IMR-90 (cell line): ENCODE measurements around the gene VPS13C. TPM values are rescaled to one million over a fixed set of nuclear protein-coding genes. Genes with fewer than 3 reads are reported as not detected.

Experiments used
- ATAC-seq: fragments of 200-7000 bp; cut with Tn5 transposase; 2 replicates; pipeline ENCODE4 v1.9.1; 2020; ENCODE audit warnings: low read depth, mild to moderate bottlenecking, moderate library complexity
- BruUV-seq: library from RNA; stranded (reverse); fragments of 400-500 nt; replicated peaks from 2 replicates; lab custom pipeline; 2021; lab: Mats Ljungman, UMichigan
- CTCF ChIA-PET: fragments of 300-600 bp; formaldehyde crosslinking; extraction: SDS; loops from one replicate; lab custom pipeline; 2021; ENCODE audit warnings: antibody characterized with exemption; lab: Yijun Ruan, JAX
- POLR2A ChIA-PET: fragments of 300-600 bp; sonication (Branson Sonifier 250); formaldehyde crosslinking; loops from one replicate; lab custom pipeline; 2022; ENCODE audit warnings: antibody characterized with exemption; ENCODE audit not compliant: unreplicated experiment; lab: Charles Lee
- DNase-seq: peaks from one replicate; pipeline ENCODE4 v3.0.0; 2013
- H2AFZ ChIP-seq: replicated peaks from 2 replicates; pipeline ENCODE3; 2013; ENCODE audit warnings: low read length, mild to moderate bottlenecking; ENCODE audit not compliant: poor library complexity
- H2AK5ac ChIP-seq: 2 replicates; pipeline ENCODE4 v1.6.1; 2013; ENCODE audit warnings: low read depth, low read length, inconsistent platforms
- H2AK9ac ChIP-seq: replicated peaks from 2 replicates; pipeline ENCODE3; 2013; ENCODE audit warnings: mild to moderate bottlenecking, low read depth, low read length, moderate library complexity; ENCODE audit not compliant: poor library complexity
- H2BK120ac ChIP-seq: 2 replicates; pipeline ENCODE4 v1.6.1; 2013; ENCODE audit warnings: low read depth, low read length, inconsistent platforms
- H2BK15ac ChIP-seq: 3 replicates; pipeline ENCODE4 v1.6.1; 2013; ENCODE audit warnings: low read depth, low read length, inconsistent platforms
- H2BK20ac ChIP-seq: 2 replicates; pipeline ENCODE4 v1.6.1; 2013; ENCODE audit warnings: low read depth, mild to moderate bottlenecking, inconsistent platforms, low read length, moderate library complexity
- H2BK5ac ChIP-seq: 2 replicates; pipeline ENCODE4 v1.6.1; 2013; ENCODE audit warnings: mild to moderate bottlenecking, low read depth, low read length, inconsistent platforms; ENCODE audit not compliant: poor library complexity, severe bottlenecking
- H3K14ac ChIP-seq: replicated peaks from 2 replicates; pipeline ENCODE4 v1.6.1; 2013; ENCODE audit warnings: low read depth, low read length, inconsistent platforms
- H3K18ac ChIP-seq: 2 replicates; pipeline ENCODE4 v1.6.1; 2013; ENCODE audit warnings: low read depth, low read length, control low read depth
- H3K23ac ChIP-seq: 2 replicates; pipeline ENCODE4 v1.6.1; 2013; ENCODE audit warnings: low read depth, low read length, inconsistent platforms
- H3K27ac ChIP-seq: 2 replicates; pipeline ENCODE4 v1.5.1; 2013; ENCODE audit warnings: mild to moderate bottlenecking, control low read depth, low read length; ENCODE audit not compliant: insufficient read depth
- H3K27me3 ChIP-seq: 2 replicates; pipeline ENCODE4 v1.6.1; 2013; ENCODE audit warnings: low read length; ENCODE audit not compliant: control insufficient read depth, insufficient read depth
- H3K36me3 ChIP-seq: 2 replicates; pipeline ENCODE4 v1.6.1; 2013; ENCODE audit warnings: low read length, mixed read lengths; ENCODE audit not compliant: control insufficient read depth, insufficient read depth
- H3K4ac ChIP-seq: 2 replicates; pipeline ENCODE4 v1.6.1; 2013; ENCODE audit warnings: low read depth, low read length, inconsistent platforms
- H3K4me1 ChIP-seq: 2 replicates; pipeline ENCODE4 v1.6.1; 2013; ENCODE audit warnings: low read length, mixed read lengths; ENCODE audit not compliant: control insufficient read depth, insufficient read depth
- H3K4me2 ChIP-seq: 2 replicates; pipeline ENCODE4 v1.6.1; 2013; ENCODE audit warnings: low read depth, mild to moderate bottlenecking, control low read depth, low read length, moderate library complexity
- H3K4me3 ChIP-seq: 2 replicates; pipeline ENCODE4 v1.5.1; 2013; ENCODE audit warnings: low read depth, mild to moderate bottlenecking, control low read depth, low read length, moderate library complexity; ENCODE audit not compliant: insufficient read depth
- H3K56ac ChIP-seq: 2 replicates; pipeline ENCODE4 v1.6.1; 2013; ENCODE audit warnings: low read length, inconsistent platforms; ENCODE audit not compliant: insufficient read depth; ENCODE audit errors: extremely low read depth
- H3K79me1 ChIP-seq, 2 experiments: 2 replicates each; pipeline ENCODE4 v1.6.1; 2013; ENCODE audit warnings: low read length in 2 of 2, inconsistent platforms in 1 of 2, low read depth in 1 of 2
- H3K9ac ChIP-seq: 2 replicates; pipeline ENCODE4 v1.6.1; 2013; ENCODE audit warnings: low read depth, low read length, control low read depth
- H3K9me1 ChIP-seq: 2 replicates; pipeline ENCODE4 v1.6.1; 2013; ENCODE audit warnings: low read length, inconsistent platforms; ENCODE audit not compliant: insufficient read depth
- H3K9me3 ChIP-seq: 2 replicates; pipeline ENCODE4 v1.6.1; 2013; ENCODE audit warnings: low read length; ENCODE audit not compliant: control insufficient read depth, insufficient read depth
- H4K20me1 ChIP-seq: 2 replicates; pipeline ENCODE4 v1.6.1; 2013; ENCODE audit warnings: low read length, inconsistent platforms; ENCODE audit not compliant: insufficient read depth
- H4K5ac ChIP-seq: 2 replicates; pipeline ENCODE4 v1.6.1; 2013; ENCODE audit warnings: mild to moderate bottlenecking, low read depth, low read length, control low read depth
- H4K8ac ChIP-seq, 2 experiments: 2 replicates each; pipeline ENCODE4 v1.6.1; 2013; ENCODE audit warnings: low read depth in 2 of 2, low read length in 2 of 2, control low read depth in 1 of 2, inconsistent platforms in 1 of 2
- H4K91ac ChIP-seq: 2 replicates; pipeline ENCODE4 v1.6.1; 2013; ENCODE audit warnings: low read depth, low read length, inconsistent platforms; ENCODE audit not compliant: insufficient read depth
- BHLHE40 ChIP-seq: fragments of 150-350 bp; IDR thresholded peaks from 2 replicates; pipeline ENCODE4 v1.6.1; 2016; ENCODE audit warnings: mild to moderate bottlenecking, low read depth, low read length
- CEBPB ChIP-seq: IDR thresholded peaks from 2 replicates; pipeline ENCODE4 v1.6.1; 2012; ENCODE audit warnings: low read depth, low read length, improper control_type of control experiment
- CHD1 ChIP-seq: IDR thresholded peaks from 2 replicates; pipeline ENCODE4 v1.6.1; 2012; ENCODE audit warnings: low read depth, low read length, improper control_type of control experiment
- FOS ChIP-seq: fragments of 150-350 bp; IDR thresholded peaks from 2 replicates; pipeline ENCODE4 v1.6.1; 2016; ENCODE audit warnings: low read depth, low read length
- MAFK ChIP-seq: IDR thresholded peaks from 2 replicates; pipeline ENCODE4 v1.6.1; 2012; ENCODE audit warnings: low read depth, low read length, improper control_type of control experiment
- MAZ ChIP-seq: IDR thresholded peaks from 2 replicates; pipeline ENCODE4 v1.6.1; 2012; ENCODE audit warnings: low read depth, mild to moderate bottlenecking, low read length, improper control_type of control experiment, moderate library complexity, borderline replicate concordance
- RCOR1 ChIP-seq: IDR thresholded peaks from 2 replicates; pipeline ENCODE4 v1.6.1; 2012; ENCODE audit warnings: mild to moderate bottlenecking, low read length, improper control_type of control experiment; ENCODE audit not compliant: insufficient replicate concordance
- WGBS, 2 experiments: methylation state at CpG; one replicate each; pipeline versions ENCODE4 v1.1.5 to v1.1.7; 2013; ENCODE audit warnings: missing lambda C conversion rate in 2 of 2; ENCODE audit not compliant: insufficient read length in 1 of 2; ENCODE audit errors: extremely low coverage in 2 of 2; 5-methylcytosine and 5-hydroxymethylcytosine counted together
- dilution Hi-C: fragments of 300-500 bp; cut with HindIII; formaldehyde crosslinking; loops from one replicate; pipeline ENCODE4 v1.14.3; 2018; ENCODE audit warnings: low sequenced_read_pairs; ENCODE audit not compliant: unreplicated experiment
- in situ Hi-C: fragments of 300-500 bp; cut with MboI; formaldehyde crosslinking; loops from 3 replicates; pipeline ENCODE4 v1.14.3; 2019; ENCODE audit warnings: low sequenced_read_pairs, inconsistent platforms, mixed read lengths
- intact Hi-C: fragments of 100-400 bp; cut with micrococcal nuclease; formaldehyde crosslinking; loops from 2 replicates; pipeline ENCODE4 v1.10.0; 2022
- polyA plus RNA-seq, 3 experiments: library from polyadenylated mRNA; depleted of rRNA; stranded (reverse); fragments of >200 nt; gene quantifications; 2 replicates each; pipeline ENCODE4 v1.2.3, GENCODE V29; 2012; ENCODE audit warnings: low replicate concordance in 1 of 3
- total RNA-seq: library from RNA; depleted of rRNA; stranded (reverse); fragments of >200 nt; gene quantifications from 2 replicates; pipeline ENCODE4 v1.2.3, GENCODE V29; 2012
- TF ChIP-seq, protein P1 (sequence below): fragments of 150-350 bp; IDR thresholded peaks from 2 replicates; pipeline ENCODE4 v1.6.1; 2017; ENCODE audit warnings: mild to moderate bottlenecking, antibody characterized with exemption, low read length, low read depth
- TF ChIP-seq, protein P2 (sequence below): fragments of 150-350 bp; IDR thresholded peaks from 2 replicates; pipeline ENCODE4 v1.6.1; 2016; ENCODE audit warnings: low read depth, mild to moderate bottlenecking, low read length, moderate library complexity, borderline replicate concordance

Gene VPS13C
- total and polyA plus RNA-seq, 2 of the 4 experiments (the other 2 are of a cell fraction) = 8.1 to 32.8 TPM

- ATAC-seq (peak; percentile 49; the same call in 1 of the 2 replicates), DNase-seq (peak; percentile 10)
- ChIA-PET CTCF (no interaction called here), POLR2A (interaction anchor here (0.7 kb wide), 1 partner anchor 11 kb away, joined by 9 read pairs; no protein-coding TSS in a partner anchor)
- BruUV-seq = no TSS peak
- Histone ChIP-seq H4K91ac (no peak overlapping the region), H4K8ac (no peak overlapping the region), H2AK5ac (no peak overlapping the region), H3K9ac (no peak overlapping the region), H2AK9ac (no peak overlapping the region), H3K18ac (no peak overlapping the region), H2AFZ (no peak overlapping the region), H4K5ac (no peak overlapping the region), H3K79me1 (no peaks in the 10 kb centered on the region), H3K9me3 (no peaks in the 10 kb centered on the region), H3K4me1 (peaks cover 5% of the 10 kb centered on the region), H3K36me3 (no peaks in the 10 kb centered on the region), H2BK120ac (no peak overlapping the region), H2BK15ac (no peak overlapping the region), H3K14ac (no peak overlapping the region), H3K4ac (no peak overlapping the region), H3K56ac (no peak overlapping the region), H3K23ac (no peak overlapping the region), H2BK20ac (no peak overlapping the region), H3K27ac (no peak overlapping the region), H2BK5ac (no peak overlapping the region), H4K20me1 (no peaks in the 10 kb centered on the region), H3K4me3 (no peak overlapping the region), H3K27me3 (no peaks in the 10 kb centered on the region; the same call in 1 of the 2 replicates), H3K4me2 (no peak overlapping the region), H3K9me1 (0 out of 2 replicates have a peak, but pooled peaks cover 2% of the 10 kb centered on the region)
- TF ChIP-seq MAZ = no peak
- TF ChIP-seq, protein P1, sequence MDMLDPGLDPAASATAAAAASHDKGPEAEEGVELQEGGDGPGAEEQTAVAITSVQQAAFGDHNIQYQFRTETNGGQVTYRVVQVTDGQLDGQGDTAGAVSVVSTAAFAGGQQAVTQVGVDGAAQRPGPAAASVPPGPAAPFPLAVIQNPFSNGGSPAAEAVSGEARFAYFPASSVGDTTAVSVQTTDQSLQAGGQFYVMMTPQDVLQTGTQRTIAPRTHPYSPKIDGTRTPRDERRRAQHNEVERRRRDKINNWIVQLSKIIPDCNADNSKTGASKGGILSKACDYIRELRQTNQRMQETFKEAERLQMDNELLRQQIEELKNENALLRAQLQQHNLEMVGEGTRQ = no peak
- no peak for TF ChIP-seq BHLHE40
- TF ChIP-seq CEBPB = no peak
- no peak for TF ChIP-seq CHD1
- TF ChIP-seq MAFK = no peak
- no peak for TF ChIP-seq RCOR1
- TF ChIP-seq, protein P2, sequence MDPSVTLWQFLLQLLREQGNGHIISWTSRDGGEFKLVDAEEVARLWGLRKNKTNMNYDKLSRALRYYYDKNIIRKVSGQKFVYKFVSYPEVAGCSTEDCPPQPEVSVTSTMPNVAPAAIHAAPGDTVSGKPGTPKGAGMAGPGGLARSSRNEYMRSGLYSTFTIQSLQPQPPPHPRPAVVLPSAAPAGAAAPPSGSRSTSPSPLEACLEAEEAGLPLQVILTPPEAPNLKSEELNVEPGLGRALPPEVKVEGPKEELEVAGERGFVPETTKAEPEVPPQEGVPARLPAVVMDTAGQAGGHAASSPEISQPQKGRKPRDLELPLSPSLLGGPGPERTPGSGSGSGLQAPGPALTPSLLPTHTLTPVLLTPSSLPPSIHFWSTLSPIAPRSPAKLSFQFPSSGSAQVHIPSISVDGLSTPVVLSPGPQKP = no peak
- TF ChIP-seq FOS = no peak
- dilution Hi-C loops = no loop called here
- intact Hi-C loops = no loop called here
- no CpG with 5 or more reads among the region's 2 CpGs for WGBS, 2 experiments
- in situ Hi-C loops = no loop called here
These were observed 47.4 kb upstream of the VPS13C start for GRCh38 chr15:62107571-62108121.
